H1 (cell line): ENCODE measurements around the gene RIN3. TPM values are rescaled to one million over a fixed set of nuclear protein-coding genes. Genes with fewer than 3 reads are reported as not detected.

Experiments
- CTCF ChIA-PET: fragments of 300-600 bp; sonication (Branson Sonifier 250); formaldehyde crosslinking; loops from one replicate; lab custom pipeline; 2021; ENCODE audit not compliant: partially characterized antibody; lab: Charles Lee
- POLR2A ChIA-PET: fragments of 300-600 bp; sonication (Branson Sonifier 250); formaldehyde crosslinking; loops from one replicate; lab custom pipeline; 2021; ENCODE audit warnings: inconsistent platforms; ENCODE audit not compliant: partially characterized antibody; lab: Charles Lee
- DNase-seq, 2 experiments: peaks; one replicate each; pipeline versions ENCODE4 v3.0.0 to v3.0.0-alpha.2; 2010 to 2022; ENCODE audit warnings: low spot score in 2 of 2, low read depth in 1 of 2, mixed read lengths in 1 of 2
- FAIRE-seq: peaks from 2 replicates; lab custom pipeline; 2011; peaks lifted over from hg19 to GRCh38; lab: Jason Lieb, UNC
- H2AFZ ChIP-seq: 2 replicates; pipeline ENCODE4 v1.8.1; 2012; ENCODE audit warnings: low read length, inconsistent platforms
- H2AK5ac ChIP-seq: 2 replicates; pipeline ENCODE4 v1.6.1; 2013; ENCODE audit warnings: low read depth, low read length
- H2BK120ac ChIP-seq: replicated peaks from 2 replicates; pipeline ENCODE3; 2013; ENCODE audit warnings: low read depth, low read length, inconsistent platforms
- H2BK12ac ChIP-seq: 2 replicates; pipeline ENCODE4 v1.6.1; 2013; ENCODE audit warnings: low read depth, low read length
- H2BK15ac ChIP-seq: 2 replicates; pipeline ENCODE4 v1.6.1; 2013; ENCODE audit warnings: low read length
- H2BK20ac ChIP-seq: 2 replicates; pipeline ENCODE4 v1.6.1; 2013; ENCODE audit warnings: low read length
- H2BK5ac ChIP-seq: 2 replicates; pipeline ENCODE4 v1.6.1; 2013; ENCODE audit warnings: low read depth, low read length
- H3K14ac ChIP-seq: 2 replicates; pipeline ENCODE4 v1.6.1; 2013; ENCODE audit warnings: inconsistent platforms; ENCODE audit not compliant: insufficient read length
- H3K18ac ChIP-seq: 2 replicates; pipeline ENCODE4 v1.6.1; 2013; ENCODE audit warnings: low read length; ENCODE audit errors: extremely low read depth
- H3K23ac ChIP-seq: 2 replicates; pipeline ENCODE4 v1.6.1; 2013; ENCODE audit warnings: inconsistent platforms; ENCODE audit not compliant: insufficient read length
- H3K23me2 ChIP-seq: 2 replicates; pipeline ENCODE4 v1.6.1; 2013; ENCODE audit warnings: low read depth, low read length
- H3K27ac ChIP-seq: 2 replicates; pipeline ENCODE4 v1.6.1; 2011; ENCODE audit warnings: low read depth, low read length, inconsistent platforms
- H3K27me3 ChIP-seq, 4 experiments: replicated peaks in 1 of 4; 1 replicate in 1 of 4; 2 replicates in 3 of 4; pipeline versions ENCODE4 v1.6.1 to v1.8.1; 2011 to 2013; ENCODE audit warnings: low read length in 3 of 4, mild to moderate bottlenecking in 3 of 4, inconsistent platforms in 2 of 4, mixed read lengths in 2 of 4, moderate library complexity in 1 of 4; ENCODE audit not compliant: control insufficient read depth in 3 of 4, insufficient read depth in 3 of 4; ENCODE audit errors: extremely low read depth in 1 of 4
- H3K36me3 ChIP-seq, 4 experiments: 2 replicates each; pipeline versions ENCODE4 v1.6.1 to v1.8.1; 2011 to 2013; ENCODE audit warnings: mild to moderate bottlenecking in 4 of 4, low read length in 3 of 4, moderate library complexity in 2 of 4, control low read depth in 1 of 4, inconsistent platforms in 1 of 4; ENCODE audit not compliant: insufficient read depth in 4 of 4, control insufficient read depth in 2 of 4
- H3K4ac ChIP-seq: replicated peaks from 2 replicates; pipeline ENCODE3; 2013; ENCODE audit warnings: low read length, low read depth, mixed read lengths, inconsistent platforms; ENCODE audit not compliant: insufficient read length
- H3K4me1 ChIP-seq, 4 experiments: replicated peaks in 1 of 4; 1 replicate in 1 of 4; 2 replicates in 3 of 4; pipeline versions ENCODE4 v1.6.1 to v1.8.1; 2011 to 2013; ENCODE audit warnings: low read length in 3 of 4, inconsistent platforms in 2 of 4, mixed read lengths in 1 of 4; ENCODE audit not compliant: insufficient read depth in 4 of 4, control insufficient read depth in 3 of 4
- H3K4me2 ChIP-seq, 2 experiments: 2 replicates each; pipeline versions ENCODE4 v1.6.1 to v1.8.1; 2011 to 2013; ENCODE audit warnings: low read depth in 2 of 2, low read length in 2 of 2, control low read depth in 1 of 2, inconsistent platforms in 1 of 2, mild to moderate bottlenecking in 1 of 2; ENCODE audit not compliant: insufficient read depth in 1 of 2
- H3K4me3 ChIP-seq, 4 experiments: fragments of 200-600, 300-600 bp in 1 of 4; sonication (generic), shearing (Covaris generic), sonication (Bioruptor Twin) in 1 of 4; 2 replicates each; pipeline versions ENCODE4 v1.5.1 to v1.8.1; 2011 to 2016; ENCODE audit warnings: low read length in 4 of 4, low read depth in 3 of 4, control low read depth in 2 of 4, inconsistent platforms in 2 of 4, mild to moderate bottlenecking in 2 of 4, mixed read lengths in 1 of 4, moderate library complexity in 1 of 4; ENCODE audit not compliant: insufficient read depth in 2 of 4; ENCODE audit errors: extremely low read depth in 1 of 4
- H3K56ac ChIP-seq: replicated peaks from 2 replicates; pipeline ENCODE3; 2013; ENCODE audit warnings: low read depth, mild to moderate bottlenecking, mixed read lengths, low read length, inconsistent platforms; ENCODE audit not compliant: insufficient read length
- H3K79me1 ChIP-seq: 2 replicates; pipeline ENCODE4 v1.6.1; 2013; ENCODE audit warnings: low read depth, low read length, control low read depth
- H3K79me2 ChIP-seq, 2 experiments: 2 replicates each; pipeline versions ENCODE4 v1.6.1 to v1.8.1; 2012 to 2013; ENCODE audit warnings: low read length in 2 of 2, mild to moderate bottlenecking in 2 of 2, inconsistent platforms in 1 of 2; ENCODE audit not compliant: insufficient read depth in 2 of 2, control insufficient read depth in 1 of 2
- H3K9ac ChIP-seq, 4 experiments: replicated peaks in 1 of 4; 1 replicate in 1 of 4; 2 replicates in 3 of 4; pipeline versions ENCODE4 v1.6.1 to v1.8.1; 2011 to 2013; ENCODE audit warnings: low read depth in 3 of 4, low read length in 3 of 4, control low read depth in 2 of 4, mild to moderate bottlenecking in 2 of 4, moderate library complexity in 2 of 4, inconsistent platforms in 1 of 4; ENCODE audit errors: extremely low read depth in 1 of 4
- H3K9me3 ChIP-seq, 2 experiments: 2 replicates each; pipeline versions ENCODE4 v1.6.1 to v1.8.1; 2012 to 2013; ENCODE audit warnings: mild to moderate bottlenecking in 2 of 2, moderate library complexity in 2 of 2, control low read depth in 1 of 2, inconsistent platforms in 1 of 2, low read depth in 1 of 2, low read length in 1 of 2, mixed read lengths in 1 of 2; ENCODE audit not compliant: insufficient read depth in 2 of 2
- H4K20me1 ChIP-seq, 2 experiments: replicated peaks in 1 of 2; 2 replicates each; pipeline versions ENCODE3 to v1.8.1; 2011 to 2013; ENCODE audit warnings: inconsistent platforms in 2 of 2, low read length in 2 of 2, mild to moderate bottlenecking in 1 of 2; ENCODE audit not compliant: insufficient read depth in 2 of 2, control insufficient read depth in 1 of 2
- H4K5ac ChIP-seq: 2 replicates; pipeline ENCODE4 v1.6.1; 2013; ENCODE audit warnings: low read length, low read depth, mixed read lengths, inconsistent platforms; ENCODE audit not compliant: insufficient read length
- H4K8ac ChIP-seq: 2 replicates; pipeline ENCODE4 v1.8.0; 2013; ENCODE audit warnings: mild to moderate bottlenecking, moderate library complexity, low read length, inconsistent platforms; ENCODE audit not compliant: insufficient read depth; ENCODE audit errors: extremely low read depth
- H4K91ac ChIP-seq: replicated peaks from 2 replicates; pipeline ENCODE3; 2013; ENCODE audit warnings: low read length, mixed read lengths, inconsistent platforms; ENCODE audit not compliant: insufficient read length
- ASH2L ChIP-seq: fragments of 200-600, 300-600 bp; sonication (generic); IDR thresholded peaks from one replicate; pipeline ENCODE4 v1.7.1; 2017; ENCODE audit warnings: low read length
- CREB1 ChIP-seq: IDR thresholded peaks from 2 replicates; pipeline ENCODE4 v1.6.1; 2012; ENCODE audit warnings: inconsistent platforms
- CTBP2 ChIP-seq: IDR thresholded peaks from 2 replicates; pipeline ENCODE4 v1.7.0; 2011; ENCODE audit warnings: borderline replicate concordance, mild to moderate bottlenecking, moderate library complexity, mixed read lengths, low read length; ENCODE audit not compliant: insufficient read depth, insufficient read length
- EZH2 ChIP-seq: fragments of 200-600 bp; sonication (generic); IDR thresholded peaks from 2 replicates; pipeline ENCODE4 v1.7.1; 2012; ENCODE audit warnings: low read depth, mild to moderate bottlenecking, moderate library complexity, low read length, inconsistent platforms; ENCODE audit not compliant: severe bottlenecking
- HDAC6 ChIP-seq: IDR thresholded peaks from one replicate; pipeline ENCODE4 v1.7.1; 2012; ENCODE audit warnings: low read depth, mild to moderate bottlenecking, inconsistent platforms, low read length, moderate library complexity
- KDM4A ChIP-seq: IDR thresholded peaks from one replicate; pipeline ENCODE4 v1.7.1; 2012; ENCODE audit warnings: low read depth, mild to moderate bottlenecking, moderate library complexity, low read length, inconsistent platforms; ENCODE audit not compliant: severe bottlenecking
- MAX ChIP-seq: IDR thresholded peaks from 2 replicates; pipeline ENCODE4 v1.6.1; 2012; ENCODE audit warnings: inconsistent platforms
- RNF2 ChIP-seq: fragments of 200-900, 300-1000 bp; sonication (generic); IDR thresholded peaks from 2 replicates; pipeline ENCODE4 v1.7.1; 2016; ENCODE audit warnings: borderline replicate concordance, low read depth, mild to moderate bottlenecking, antibody characterized with exemption, low read length; ENCODE audit not compliant: poor library complexity, severe bottlenecking; ENCODE audit errors: missing control alignments
- SIRT6 ChIP-seq: IDR thresholded peaks from one replicate; pipeline ENCODE4 v1.7.1; 2012; ENCODE audit warnings: low read length, inconsistent platforms
- SUZ12 ChIP-seq: fragments of 200-600 bp; sonication (generic); IDR thresholded peaks from 2 replicates; pipeline ENCODE4 v1.6.1; 2012; ENCODE audit warnings: mild to moderate bottlenecking, inconsistent platforms, low read length, moderate library complexity, mixed read lengths
- ZNF274 ChIP-seq: IDR thresholded peaks from 2 replicates; pipeline ENCODE4 v1.7.0; 2012; ENCODE audit warnings: low read length, borderline replicate concordance; ENCODE audit errors: extremely low read depth
- WGBS, 2 experiments: shearing (Covaris generic) in 1 of 2; methylation state at CpG; one replicate each; pipeline versions ENCODE4 v1.1.6 to v1.1.7; 2013 to 2015; ENCODE audit warnings: low lambda C conversion rate in 2 of 2, mixed read lengths in 2 of 2, inconsistent platforms in 1 of 2, low coverage in 1 of 2, missing lambda C conversion rate in 1 of 2; ENCODE audit not compliant: insufficient replicate concordance in 2 of 2, insufficient coverage in 1 of 2, insufficient read length in 1 of 2; ENCODE audit errors: extremely low coverage in 1 of 2, missing lambda C conversion rate in 1 of 2; 5-methylcytosine and 5-hydroxymethylcytosine counted together
- polyA plus RNA-seq, 7 experiments: library from polyadenylated mRNA; depleted of rRNA in 3 of 7; stranded (reverse) in 5 of 7; unstranded in 2 of 7; fragments of >200 nt in 5 of 7; fragments of 200-250 nt in 2 of 7; gene quantifications; 1 replicate in 5 of 7; 2 replicates in 1 of 7; 4 replicates in 1 of 7; pipeline versions ENCODE4 v1.2.1 to v1.2.3, GENCODE V29; 2011 to 2013; ENCODE audit warnings: missing spikeins in 2 of 7, mixed read lengths in 2 of 7
- total RNA-seq: library from RNA; stranded (reverse); fragmentation: NEBNext Ultra II Directional; extraction: Animal tissue kit (Norgen Biotek cat#: 25700); gene quantifications from 2 replicates; pipeline ENCODE4 v1.2.1, GENCODE V29; 2021

Gene RIN3
- total and polyA plus RNA-seq, 2 of the 8 experiments (the other 6 are each of a cell fraction or from before 2014, with no cell fraction given) = 0.59 to 1.5 TPM

- Histone ChIP-seq H3K56ac (no peak overlapping the region), H3K14ac (no peak overlapping the region), H2BK15ac (no peak overlapping the region; the same call in 1 of the 2 replicates), H3K4me3 (peak overlapping the region; percentile 33 to 68 (median 50)), H2BK20ac (no peak overlapping the region), H3K36me3 (no peaks in the 10 kb centered on the region), H3K4ac (no peak overlapping the region), H4K8ac (peak overlapping the region; percentile 92), H4K20me1 (peaks cover 0 to 2% of the 10 kb centered on the region in 2 experiments), H3K79me1 (no peaks in the 10 kb centered on the region), H3K27ac (no peak overlapping the region), H2BK12ac (peak overlapping the region; percentile 68; the same call in 1 of the 2 replicates), H3K9ac (no peak overlapping the region; a peak in 1 of 7 replicates), H3K18ac (peak overlapping the region; percentile 60), H2BK5ac (no peak overlapping the region; the same call in 1 of the 2 replicates), H2AK5ac (no peak overlapping the region), H3K23ac (no peak overlapping the region), H3K9me3 (no peaks in the 10 kb centered on the region), H2BK120ac (no peak overlapping the region), H2AFZ (peak overlapping the region; percentile 69), H3K4me2 (peak overlapping the region; percentile 53 to 99), H4K91ac (peak overlapping the region; percentile 54), H3K27me3 (peaks cover 10 to 21% (median 20%) of the 10 kb centered on the region in 4 experiments; a peak in 6 of 7 replicates), H4K5ac (no peak overlapping the region), H3K23me2 (peaks cover 12% of the 10 kb centered on the region; the same call in 1 of the 2 replicates), H3K4me1 (peaks cover 0 to 9% (median 3%) of the 10 kb centered on the region in 4 experiments; a peak in 4 of 7 replicates), H3K79me2 (no peaks in the 10 kb centered on the region)
- 10% methylated on average over 50 of the region's 80 CpGs; no CpG with 5 or more reads in 1 of the 2 experiments for WGBS, 2 experiments
- no peak for FAIRE-seq
- DNase-seq = peak in 1 of 2 experiments; percentile 63
- CTCF ChIA-PET = interaction anchor here (0.9 to 4.0 kb wide), 15 partner anchors 7 to 138 kb away, joined by 3 to 31 read pairs (median 4); partner anchors contain the start of gene LGMN
- POLR2A ChIA-PET = interaction anchor here (0.8 kb wide), 1 partner anchor 96 kb away, joined by 4 read pairs; no protein-coding TSS in a partner anchor
- TF ChIP-seq ASH2L (peak; percentile 49), MAX (peak; percentile 62), KDM4A (peak; percentile 83), RNF2 (peak; percentile 46), ZNF274 (no peak), CREB1 (peak; percentile 7; the same call in 1 of the 2 replicates), SIRT6 (no peak), SUZ12 (peak; percentile 61), EZH2 (peak; percentile 64), CTBP2 (peak; percentile 44), HDAC6 (no peak)
Observed at GRCh38 chr14:92687681-92688433, 174.3 kb downstream of the RIN3 start.
